ENCODE data around the gene CCDC180. TPM values are rescaled to one million over a fixed set of nuclear protein-coding genes. Genes with fewer than 3 reads are reported as not detected.

Gene CCDC180
- total and polyA plus RNA-seq, 9 of the 15 experiments (the other 6 are each of a cell fraction or from before 2014, with no cell fraction given), result 0.56 to 4.2 (median 2.5) TPM

DNA sequence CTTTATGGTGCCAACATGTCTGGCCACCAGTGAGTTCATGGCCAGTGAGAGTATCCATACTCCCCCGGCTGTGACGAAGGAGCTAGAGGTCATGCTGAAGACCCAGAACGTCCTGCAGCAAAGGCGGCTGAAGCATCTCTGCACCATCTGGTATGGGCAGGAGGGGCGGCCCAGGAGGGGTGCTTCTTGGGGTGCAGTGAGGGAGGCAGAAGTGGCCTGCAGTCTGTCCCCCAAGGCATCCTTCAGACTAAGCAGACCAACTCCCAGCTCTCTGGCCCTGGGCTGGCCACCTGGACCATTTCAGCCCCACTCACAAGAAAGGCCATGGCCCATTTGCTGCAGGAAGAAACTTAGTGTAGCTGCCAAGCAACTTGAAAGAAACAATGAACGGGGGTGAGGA, 11.0 kb downstream of the CCDC180 start:
- no peak overlapping the region for H3K4me3 ChIP-seq
- FAIRE-seq, result no peak
- no peak overlapping the region for H3K9ac ChIP-seq (ENCODE audit: insufficient read depth in 1 of 2, low read depth in 2 of 2, low read length in 2 of 2)
- ATAC-seq, result no peak
- CTCF ChIA-PET (ENCODE audit: low intra/inter-chr PET ratio), result no interaction called here
- no peaks in the 10 kb centered on the region for H3K79me2 ChIP-seq (ENCODE audit: control insufficient read depth, insufficient read depth, low read length)
- H3K4me2 ChIP-seq (ENCODE audit: insufficient read depth, low read length), result no peak overlapping the region
- no peaks in the 10 kb centered on the region for H4K20me1 ChIP-seq (replicated peaks; ENCODE audit: control insufficient read depth, insufficient read depth, low read length)
- H3K36me3 ChIP-seq (ENCODE audit: control insufficient read depth, insufficient read depth, low read length), result peaks cover 5% of the 10 kb centered on the region; the same call in 1 of the 3 replicates
- H3K9me3 ChIP-seq (replicated peaks; ENCODE audit: control insufficient read depth, insufficient read depth, low read depth, low read length), result no peaks in the 10 kb centered on the region
- POLR2A ChIA-PET, result no interaction called here
- no peaks in the 10 kb centered on the region for H3K27me3 ChIP-seq (ENCODE audit: control insufficient read depth in 2 of 2, insufficient read depth in 2 of 2, low read length in 2 of 2)
- in situ Hi-C loops (cut with MboI) (no loop called here), intact Hi-C loops (cut with micrococcal nuclease) (no loop called here)
- no peaks in the 10 kb centered on the region for H3K9me1 ChIP-seq (ENCODE audit: control insufficient read depth, insufficient read depth, low read length)
- BruUV-seq (replicated peaks), result no TSS peak
- WGBS (ENCODE audit: insufficient coverage, low coverage, missing lambda C conversion rate), result 58% methylated on average over 6 of the region's 6 CpGs
- H3K27ac ChIP-seq (ENCODE audit: extremely low read depth, low read depth, low read length), result no peak overlapping the region
- peaks cover 0 to 4% of the 10 kb centered on the region in 2 experiments; a peak in 2 of 5 replicates for H3K4me1 ChIP-seq (replicated peaks in 1 of 2; ENCODE audit: control insufficient read depth in 2 of 2, insufficient read depth in 2 of 2, low read length in 2 of 2)
- DNase-seq (ENCODE audit: extremely low read depth in 1 of 4, low spot score in 3 of 4), result no peak
- no peak overlapping the region for H2AFZ ChIP-seq (ENCODE audit: low read depth, low read length)
- TF ChIP-seq, protein P1, sequence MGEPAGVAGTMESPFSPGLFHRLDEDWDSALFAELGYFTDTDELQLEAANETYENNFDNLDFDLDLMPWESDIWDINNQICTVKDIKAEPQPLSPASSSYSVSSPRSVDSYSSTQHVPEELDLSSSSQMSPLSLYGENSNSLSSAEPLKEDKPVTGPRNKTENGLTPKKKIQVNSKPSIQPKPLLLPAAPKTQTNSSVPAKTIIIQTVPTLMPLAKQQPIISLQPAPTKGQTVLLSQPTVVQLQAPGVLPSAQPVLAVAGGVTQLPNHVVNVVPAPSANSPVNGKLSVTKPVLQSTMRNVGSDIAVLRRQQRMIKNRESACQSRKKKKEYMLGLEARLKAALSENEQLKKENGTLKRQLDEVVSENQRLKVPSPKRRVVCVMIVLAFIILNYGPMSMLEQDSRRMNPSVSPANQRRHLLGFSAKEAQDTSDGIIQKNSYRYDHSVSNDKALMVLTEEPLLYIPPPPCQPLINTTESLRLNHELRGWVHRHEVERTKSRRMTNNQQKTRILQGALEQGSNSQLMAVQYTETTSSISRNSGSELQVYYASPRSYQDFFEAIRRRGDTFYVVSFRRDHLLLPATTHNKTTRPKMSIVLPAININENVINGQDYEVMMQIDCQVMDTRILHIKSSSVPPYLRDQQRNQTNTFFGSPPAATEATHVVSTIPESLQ (CRISPR knock-in tag; IDR thresholded peaks at IDR 0.05), result no peak
- TF ChIP-seq ATF7 (IDR thresholded peaks at IDR 0.05) (no peak), EHMT2 (IDR thresholded peaks at IDR 0.05) (no peak), TRIM28 (IDR thresholded peaks at IDR 0.05) (no peak), FOXA3 (CRISPR knock-in tag; conservative IDR thresholded peaks at IDR 0.05 in 1 of 2, IDR thresholded peaks at IDR 0.05 in 1 of 2) (no peak), SMAD1 (IDR thresholded peaks at IDR 0.05; ENCODE audit: low read depth, low read length, partially characterized antibody) (no peak), WHSC1 (IDR thresholded peaks at IDR 0.05; ENCODE audit: low read length) (no peak), ZNF431 (CRISPR knock-in tag; IDR thresholded peaks at IDR 0.05) (no peak), PTBP1 (IDR thresholded peaks at IDR 0.05; ENCODE audit: low read depth, low read length) (no peak)
- TF ChIP-seq, protein P2, sequence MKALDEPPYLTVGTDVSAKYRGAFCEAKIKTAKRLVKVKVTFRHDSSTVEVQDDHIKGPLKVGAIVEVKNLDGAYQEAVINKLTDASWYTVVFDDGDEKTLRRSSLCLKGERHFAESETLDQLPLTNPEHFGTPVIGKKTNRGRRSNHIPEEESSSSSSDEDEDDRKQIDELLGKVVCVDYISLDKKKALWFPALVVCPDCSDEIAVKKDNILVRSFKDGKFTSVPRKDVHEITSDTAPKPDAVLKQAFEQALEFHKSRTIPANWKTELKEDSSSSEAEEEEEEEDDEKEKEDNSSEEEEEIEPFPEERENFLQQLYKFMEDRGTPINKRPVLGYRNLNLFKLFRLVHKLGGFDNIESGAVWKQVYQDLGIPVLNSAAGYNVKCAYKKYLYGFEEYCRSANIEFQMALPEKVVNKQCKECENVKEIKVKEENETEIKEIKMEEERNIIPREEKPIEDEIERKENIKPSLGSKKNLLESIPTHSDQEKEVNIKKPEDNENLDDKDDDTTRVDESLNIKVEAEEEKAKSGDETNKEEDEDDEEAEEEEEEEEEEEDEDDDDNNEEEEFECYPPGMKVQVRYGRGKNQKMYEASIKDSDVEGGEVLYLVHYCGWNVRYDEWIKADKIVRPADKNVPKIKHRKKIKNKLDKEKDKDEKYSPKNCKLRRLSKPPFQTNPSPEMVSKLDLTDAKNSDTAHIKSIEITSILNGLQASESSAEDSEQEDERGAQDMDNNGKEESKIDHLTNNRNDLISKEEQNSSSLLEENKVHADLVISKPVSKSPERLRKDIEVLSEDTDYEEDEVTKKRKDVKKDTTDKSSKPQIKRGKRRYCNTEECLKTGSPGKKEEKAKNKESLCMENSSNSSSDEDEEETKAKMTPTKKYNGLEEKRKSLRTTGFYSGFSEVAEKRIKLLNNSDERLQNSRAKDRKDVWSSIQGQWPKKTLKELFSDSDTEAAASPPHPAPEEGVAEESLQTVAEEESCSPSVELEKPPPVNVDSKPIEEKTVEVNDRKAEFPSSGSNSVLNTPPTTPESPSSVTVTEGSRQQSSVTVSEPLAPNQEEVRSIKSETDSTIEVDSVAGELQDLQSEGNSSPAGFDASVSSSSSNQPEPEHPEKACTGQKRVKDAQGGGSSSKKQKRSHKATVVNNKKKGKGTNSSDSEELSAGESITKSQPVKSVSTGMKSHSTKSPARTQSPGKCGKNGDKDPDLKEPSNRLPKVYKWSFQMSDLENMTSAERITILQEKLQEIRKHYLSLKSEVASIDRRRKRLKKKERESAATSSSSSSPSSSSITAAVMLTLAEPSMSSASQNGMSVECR (CRISPR knock-in tag; IDR thresholded peaks at IDR 0.05), result no peak
- TF ChIP-seq, protein P3, sequence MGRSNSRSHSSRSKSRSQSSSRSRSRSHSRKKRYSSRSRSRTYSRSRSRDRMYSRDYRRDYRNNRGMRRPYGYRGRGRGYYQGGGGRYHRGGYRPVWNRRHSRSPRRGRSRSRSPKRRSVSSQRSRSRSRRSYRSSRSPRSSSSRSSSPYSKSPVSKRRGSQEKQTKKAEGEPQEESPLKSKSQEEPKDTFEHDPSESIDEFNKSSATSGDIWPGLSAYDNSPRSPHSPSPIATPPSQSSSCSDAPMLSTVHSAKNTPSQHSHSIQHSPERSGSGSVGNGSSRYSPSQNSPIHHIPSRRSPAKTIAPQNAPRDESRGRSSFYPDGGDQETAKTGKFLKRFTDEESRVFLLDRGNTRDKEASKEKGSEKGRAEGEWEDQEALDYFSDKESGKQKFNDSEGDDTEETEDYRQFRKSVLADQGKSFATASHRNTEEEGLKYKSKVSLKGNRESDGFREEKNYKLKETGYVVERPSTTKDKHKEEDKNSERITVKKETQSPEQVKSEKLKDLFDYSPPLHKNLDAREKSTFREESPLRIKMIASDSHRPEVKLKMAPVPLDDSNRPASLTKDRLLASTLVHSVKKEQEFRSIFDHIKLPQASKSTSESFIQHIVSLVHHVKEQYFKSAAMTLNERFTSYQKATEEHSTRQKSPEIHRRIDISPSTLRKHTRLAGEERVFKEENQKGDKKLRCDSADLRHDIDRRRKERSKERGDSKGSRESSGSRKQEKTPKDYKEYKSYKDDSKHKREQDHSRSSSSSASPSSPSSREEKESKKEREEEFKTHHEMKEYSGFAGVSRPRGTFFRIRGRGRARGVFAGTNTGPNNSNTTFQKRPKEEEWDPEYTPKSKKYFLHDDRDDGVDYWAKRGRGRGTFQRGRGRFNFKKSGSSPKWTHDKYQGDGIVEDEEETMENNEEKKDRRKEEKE (IDR thresholded peaks at IDR 0.05; ENCODE audit: borderline replicate concordance in 1 of 2, control insufficient read depth in 1 of 2, low read depth in 2 of 2, low read length in 1 of 2), result no peak

Data from K562 (cell line).